Endothelial cell (in vitro differentiated cells): Measurements from ENCODE around the gene PPARGC1A. TPM values are rescaled to one million over a fixed set of nuclear protein-coding genes. Genes with fewer than 3 reads are reported as not detected.

Experiments used
- DNase-seq: peaks from one replicate; pipeline ENCODE4 v3.0.0; 2021; ENCODE audit warnings: low spot score
- H3K27ac Mint-ChIP-seq: one replicate; pipeline ENCODE4 v1.8.0; 2021; ENCODE audit warnings: mixed read lengths, inconsistent platforms; ENCODE audit not compliant: unreplicated experiment
- H3K27me3 Mint-ChIP-seq: one replicate; pipeline ENCODE4 v1.8.0; 2021; ENCODE audit warnings: mild to moderate bottlenecking, moderate library complexity, mixed read lengths, inconsistent platforms; ENCODE audit not compliant: unreplicated experiment
- H3K36me3 Mint-ChIP-seq: one replicate; pipeline ENCODE4 v1.8.0; 2021; ENCODE audit warnings: mild to moderate bottlenecking, low read depth, mixed read lengths, inconsistent platforms; ENCODE audit not compliant: unreplicated experiment
- H3K4me1 Mint-ChIP-seq: one replicate; pipeline ENCODE4 v1.8.0; 2021; ENCODE audit warnings: mild to moderate bottlenecking, mixed read lengths, inconsistent platforms; ENCODE audit not compliant: unreplicated experiment
- H3K4me3 Mint-ChIP-seq: one replicate; pipeline ENCODE4 v1.8.0; 2021; ENCODE audit warnings: mild to moderate bottlenecking, mixed read lengths, inconsistent platforms; ENCODE audit not compliant: unreplicated experiment
- H3K9me3 Mint-ChIP-seq: one replicate; pipeline ENCODE4 v1.8.0; 2021; ENCODE audit warnings: mixed read lengths, inconsistent platforms; ENCODE audit not compliant: unreplicated experiment
- total RNA-seq: library from RNA; stranded (reverse); fragmentation: NEBNext Ultra II Directional; extraction: Animal tissue kit (Norgen Biotek cat#: 25700); gene quantifications from one replicate; pipeline ENCODE4 v1.2.1, GENCODE V29; 2021; ENCODE audit not compliant: unreplicated experiment
- TF ChIP-seq, protein P1 (sequence below): fragments of 200-600 bp; sonication (generic); IDR thresholded peaks from one replicate; pipeline ENCODE4 v1.5.0; 2021; ENCODE audit warnings: antibody characterized with exemption; ENCODE audit not compliant: unreplicated experiment

Gene PPARGC1A
- total RNA-seq, 1 donor from 2014 or later, result 11.4 TPM

DNA sequence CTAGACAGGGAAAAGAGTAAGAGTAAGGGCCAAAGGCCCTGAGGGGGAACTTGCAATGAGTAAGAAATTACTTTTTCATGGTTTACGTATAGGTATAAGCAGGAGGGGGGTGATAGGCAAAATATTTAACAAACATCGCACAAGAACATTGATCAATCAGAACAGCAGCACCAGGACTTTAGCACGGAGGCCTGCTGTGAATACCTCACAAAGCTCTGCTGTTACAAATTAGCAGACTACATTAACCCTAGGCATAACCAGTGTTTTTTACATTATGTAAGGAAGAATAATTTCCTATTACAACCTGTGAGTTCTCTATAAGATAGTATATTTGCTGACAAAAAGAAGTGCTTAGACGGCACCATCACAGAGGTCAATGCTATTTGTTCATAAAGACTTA lies 44.9 kb downstream of the PPARGC1A start:
- Mint-ChIP-seq H3K36me3 (no peaks in the 10 kb centered on the region), H3K27ac (no peak overlapping the region), H3K4me1 (no peaks in the 10 kb centered on the region), H3K9me3 (no peaks in the 10 kb centered on the region), H3K27me3 (no peaks in the 10 kb centered on the region), H3K4me3 (no peak overlapping the region)
- TF ChIP-seq, protein P1, sequence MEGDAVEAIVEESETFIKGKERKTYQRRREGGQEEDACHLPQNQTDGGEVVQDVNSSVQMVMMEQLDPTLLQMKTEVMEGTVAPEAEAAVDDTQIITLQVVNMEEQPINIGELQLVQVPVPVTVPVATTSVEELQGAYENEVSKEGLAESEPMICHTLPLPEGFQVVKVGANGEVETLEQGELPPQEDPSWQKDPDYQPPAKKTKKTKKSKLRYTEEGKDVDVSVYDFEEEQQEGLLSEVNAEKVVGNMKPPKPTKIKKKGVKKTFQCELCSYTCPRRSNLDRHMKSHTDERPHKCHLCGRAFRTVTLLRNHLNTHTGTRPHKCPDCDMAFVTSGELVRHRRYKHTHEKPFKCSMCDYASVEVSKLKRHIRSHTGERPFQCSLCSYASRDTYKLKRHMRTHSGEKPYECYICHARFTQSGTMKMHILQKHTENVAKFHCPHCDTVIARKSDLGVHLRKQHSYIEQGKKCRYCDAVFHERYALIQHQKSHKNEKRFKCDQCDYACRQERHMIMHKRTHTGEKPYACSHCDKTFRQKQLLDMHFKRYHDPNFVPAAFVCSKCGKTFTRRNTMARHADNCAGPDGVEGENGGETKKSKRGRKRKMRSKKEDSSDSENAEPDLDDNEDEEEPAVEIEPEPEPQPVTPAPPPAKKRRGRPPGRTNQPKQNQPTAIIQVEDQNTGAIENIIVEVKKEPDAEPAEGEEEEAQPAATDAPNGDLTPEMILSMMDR, result no peak
- no peak for DNase-seq

DNA sequence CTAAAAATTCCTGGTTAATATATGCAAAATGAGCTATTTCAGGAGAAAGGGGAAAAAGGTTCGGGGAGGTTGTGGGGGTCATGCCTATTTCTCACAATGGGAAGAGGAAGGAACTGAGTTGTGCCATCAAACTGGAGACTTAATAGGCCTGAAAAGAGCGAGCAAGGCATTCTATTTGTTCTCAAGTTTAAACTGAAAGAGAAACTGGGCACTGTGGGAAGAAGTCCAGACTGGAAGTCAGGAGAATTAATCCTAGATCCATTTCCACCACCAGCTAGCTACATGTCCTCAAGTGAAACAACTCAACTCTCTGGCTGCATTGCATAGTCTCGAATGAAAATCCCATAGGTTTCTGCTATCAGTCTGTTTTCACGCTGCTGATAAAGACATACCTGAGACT lies 50.6 kb downstream of the PPARGC1A start:
- TF ChIP-seq, protein P1, result no peak
- H3K27ac Mint-ChIP-seq, result no peak overlapping the region

DNA sequence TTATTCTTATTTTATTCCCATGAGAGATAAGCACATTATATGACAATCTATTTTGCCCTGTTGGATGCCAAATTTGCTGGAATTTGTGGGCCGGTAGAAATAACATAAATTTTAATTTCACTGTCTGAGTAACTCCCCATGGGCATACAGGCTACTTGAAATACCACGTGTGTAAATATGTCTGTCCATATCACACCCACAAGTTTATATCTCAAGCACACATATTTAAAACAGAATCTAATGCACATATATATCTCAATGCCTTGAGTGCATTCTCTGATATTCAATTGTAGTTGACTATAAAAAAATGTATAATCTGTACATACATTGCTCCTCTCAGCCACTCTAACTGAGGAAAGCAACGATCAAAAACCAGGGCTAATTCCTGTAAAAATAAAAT lies 51.2 kb downstream of the PPARGC1A start:
- no peak for DNase-seq
- no peaks in the 10 kb centered on the region for H3K36me3 Mint-ChIP-seq
- H3K4me3 Mint-ChIP-seq, result no peak overlapping the region
- no peaks in the 10 kb centered on the region for H3K9me3 Mint-ChIP-seq
- TF ChIP-seq, protein P1, result no peak
- no peaks in the 10 kb centered on the region for H3K4me1 Mint-ChIP-seq
- no peak overlapping the region for H3K27ac Mint-ChIP-seq
- no peaks in the 10 kb centered on the region for H3K27me3 Mint-ChIP-seq

More for the DNA sequence above, 50.6 kb downstream of the PPARGC1A start:
- Mint-ChIP-seq H3K36me3 (no peaks in the 10 kb centered on the region), H3K4me3 (no peak overlapping the region), H3K9me3 (no peaks in the 10 kb centered on the region), H3K27me3 (no peaks in the 10 kb centered on the region), H3K4me1 (no peaks in the 10 kb centered on the region)
- DNase-seq, result no peak

DNA sequence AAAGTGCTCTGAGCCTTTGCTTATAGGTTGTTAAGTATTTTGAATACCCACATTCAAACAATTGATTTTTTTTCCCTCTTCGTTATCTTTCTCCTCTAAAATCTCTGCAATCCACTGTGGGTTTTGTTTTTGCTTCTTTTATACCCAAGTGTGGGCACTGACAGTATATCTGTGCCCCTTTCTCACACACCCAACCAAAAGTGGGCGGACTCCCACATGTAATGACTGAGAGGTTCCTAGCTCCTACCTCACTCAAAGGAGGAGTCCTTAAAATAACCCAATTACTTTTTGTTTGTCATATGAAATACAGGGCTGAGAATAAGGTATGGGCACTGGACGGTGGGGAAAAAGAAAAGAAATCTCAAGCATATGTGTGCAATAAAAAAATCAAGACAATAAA lies 51.7 kb downstream of the PPARGC1A start:
- no peaks in the 10 kb centered on the region for H3K27me3 Mint-ChIP-seq
- DNase-seq, result no peak
- no peak overlapping the region for H3K27ac Mint-ChIP-seq
- TF ChIP-seq, protein P1, result no peak
- H3K4me3 Mint-ChIP-seq, result no peak overlapping the region
- H3K36me3 Mint-ChIP-seq, result no peaks in the 10 kb centered on the region
- H3K9me3 Mint-ChIP-seq, result no peaks in the 10 kb centered on the region
- H3K4me1 Mint-ChIP-seq, result no peaks in the 10 kb centered on the region

DNA sequence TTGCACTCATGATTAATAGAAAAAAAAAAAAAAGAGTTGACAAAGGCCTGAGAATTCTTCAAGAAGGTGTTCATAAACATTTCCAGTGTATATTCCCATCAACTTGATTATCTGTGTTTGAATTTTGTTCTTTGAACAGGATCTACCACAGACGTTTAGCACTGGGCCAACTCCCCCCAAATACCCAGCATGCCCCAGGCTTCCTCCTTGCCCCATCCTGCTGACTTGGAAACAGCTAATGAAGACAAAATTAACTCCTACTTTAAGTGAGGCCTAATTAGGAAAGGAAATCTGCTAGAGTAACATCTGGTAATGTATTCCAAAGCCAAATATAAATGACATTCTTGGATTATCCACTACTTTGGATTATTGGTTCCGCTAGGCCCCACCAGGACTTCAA lies 52.5 kb downstream of the PPARGC1A start:
- no peaks in the 10 kb centered on the region for H3K4me1 Mint-ChIP-seq
- TF ChIP-seq, protein P1, result no peak

More for the DNA sequence above, 52.5 kb downstream of the PPARGC1A start:
- no peak for DNase-seq
- H3K27ac Mint-ChIP-seq, result no peak overlapping the region
- H3K36me3 Mint-ChIP-seq, result no peaks in the 10 kb centered on the region
- no peak overlapping the region for H3K4me3 Mint-ChIP-seq
- H3K27me3 Mint-ChIP-seq, result no peaks in the 10 kb centered on the region
- no peaks in the 10 kb centered on the region for H3K9me3 Mint-ChIP-seq
